ENCODE results near the gene NOL12.

DNA sequence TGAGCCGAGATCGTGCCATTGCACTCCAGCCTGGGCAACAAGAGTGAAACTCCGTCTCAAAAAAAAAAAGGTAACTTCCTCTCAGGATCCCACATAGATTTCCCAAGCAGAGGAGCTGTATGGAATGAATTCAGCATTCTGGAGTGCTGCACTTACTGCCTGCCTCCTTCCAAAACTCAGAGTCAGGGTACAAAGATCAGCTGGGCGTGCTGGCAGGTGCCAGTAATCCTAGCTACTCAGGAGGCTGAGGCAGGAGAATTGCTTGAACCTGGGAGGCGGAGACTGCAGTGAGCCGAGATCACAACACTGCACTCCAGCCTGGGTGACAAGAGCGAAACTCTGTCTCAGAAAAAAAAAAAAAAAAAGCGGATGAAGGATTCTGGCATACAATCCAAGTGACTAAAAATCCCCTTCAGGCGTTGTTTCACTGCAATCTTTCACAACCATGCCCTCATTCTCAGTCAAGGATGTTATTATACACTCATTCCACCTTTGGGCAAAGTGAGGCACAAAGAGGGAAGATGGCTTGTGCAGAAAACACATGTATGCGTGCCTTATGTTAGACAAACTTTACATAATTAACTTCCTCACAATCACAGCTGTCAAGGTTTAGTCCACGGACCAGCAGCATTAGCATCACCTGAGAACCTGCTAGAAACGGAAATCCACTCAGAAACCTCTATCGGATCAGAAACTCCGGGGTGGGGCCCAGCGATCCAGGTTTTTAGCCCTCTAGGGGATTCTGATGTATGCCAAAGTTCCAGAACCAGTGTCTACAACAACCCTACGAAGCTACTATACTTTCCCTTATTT is 1.1 kb upstream of the NOL12 start:
- TF ChIP-seq, protein P1, sequence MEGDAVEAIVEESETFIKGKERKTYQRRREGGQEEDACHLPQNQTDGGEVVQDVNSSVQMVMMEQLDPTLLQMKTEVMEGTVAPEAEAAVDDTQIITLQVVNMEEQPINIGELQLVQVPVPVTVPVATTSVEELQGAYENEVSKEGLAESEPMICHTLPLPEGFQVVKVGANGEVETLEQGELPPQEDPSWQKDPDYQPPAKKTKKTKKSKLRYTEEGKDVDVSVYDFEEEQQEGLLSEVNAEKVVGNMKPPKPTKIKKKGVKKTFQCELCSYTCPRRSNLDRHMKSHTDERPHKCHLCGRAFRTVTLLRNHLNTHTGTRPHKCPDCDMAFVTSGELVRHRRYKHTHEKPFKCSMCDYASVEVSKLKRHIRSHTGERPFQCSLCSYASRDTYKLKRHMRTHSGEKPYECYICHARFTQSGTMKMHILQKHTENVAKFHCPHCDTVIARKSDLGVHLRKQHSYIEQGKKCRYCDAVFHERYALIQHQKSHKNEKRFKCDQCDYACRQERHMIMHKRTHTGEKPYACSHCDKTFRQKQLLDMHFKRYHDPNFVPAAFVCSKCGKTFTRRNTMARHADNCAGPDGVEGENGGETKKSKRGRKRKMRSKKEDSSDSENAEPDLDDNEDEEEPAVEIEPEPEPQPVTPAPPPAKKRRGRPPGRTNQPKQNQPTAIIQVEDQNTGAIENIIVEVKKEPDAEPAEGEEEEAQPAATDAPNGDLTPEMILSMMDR (IDR thresholded peaks at IDR 0.05; ENCODE audit: low read depth, low read length, poor library complexity, severe bottlenecking): no peak
- no peak for TF ChIP-seq EZH2phosphoT487 (IDR thresholded peaks at IDR 0.05; ENCODE audit: borderline replicate concordance, low read length)
